Gastrocnemius medialis (tissue), 4 donors: Measurements from ENCODE around the gene CRYGD. TPM values are rescaled to one million over a fixed set of nuclear protein-coding genes. Genes with fewer than 3 reads are reported as not detected.
A peak's percentile ranks its signal among the peaks of the same experiment; 100 is the strongest.
"Not testable (repeated sequence)": the region's sequence is repeated elsewhere in the genome, so short reads cannot be mapped to it uniquely, and the experiment has no call there.

Source experiments
- ATAC-seq, 2 donors: fragments of 150-250 bp; one replicate each; pipeline ENCODE4 v1.9.1; 2016
- DNase-seq, 2 donors: peaks; one replicate each; pipeline ENCODE4 v3.0.0-alpha.2; 2019
- H3K27ac ChIP-seq, 4 donors: fragments of 200-600 bp; sonication (generic); 1 replicate in 1 of 4; 2 replicates in 3 of 4; pipeline ENCODE4 v1.5.1; 2016 to 2018; ENCODE audit warnings: mild to moderate bottlenecking in 2 of 4, moderate library complexity in 1 of 4
- H3K27me3 ChIP-seq, 3 donors: fragments of 200-600 bp; sonication (generic) in 2 of 3; 1 replicate in 1 of 3; 2 replicates in 2 of 3; pipeline versions ENCODE4 v1.5.1 to v1.6.0; 2016 to 2019; ENCODE audit warnings: mild to moderate bottlenecking in 1 of 3, moderate library complexity in 1 of 3
- H3K36me3 ChIP-seq, 2 donors: fragments of 200-600 bp; sonication (generic) in 1 of 2; one replicate each; pipeline ENCODE4 v1.5.1; 2017 to 2018
- H3K4me1 ChIP-seq, 2 donors: fragments of 200-600 bp; sonication (generic) in 1 of 2; one replicate each; pipeline ENCODE4 v1.5.1; 2016 to 2017; ENCODE audit warnings: mild to moderate bottlenecking in 2 of 2
- H3K4me3 ChIP-seq, 4 donors: fragments of 200-600 bp; sonication (generic) in 3 of 4; 1 replicate in 1 of 4; 2 replicates in 3 of 4; pipeline ENCODE4 v1.5.1; 2016 to 2019; ENCODE audit warnings: mild to moderate bottlenecking in 2 of 4
- H3K9me3 ChIP-seq, 3 donors: fragments of 200-600 bp; sonication (generic) in 2 of 3; 1 replicate in 1 of 3; 2 replicates in 2 of 3; pipeline ENCODE4 v1.5.1; 2016 to 2019
- POLR2A ChIP-seq, 2 donors: fragments of 450-650 bp; IDR thresholded peaks; one replicate each; pipeline ENCODE4 v1.6.1; 2017; ENCODE audit warnings: antibody characterized with exemption in 2 of 2, mild to moderate bottlenecking in 2 of 2, moderate library complexity in 2 of 2
- in situ Hi-C, 4 donors: fragments of 200-750 bp; cut with MboI; loops; one replicate each; pipeline versions ENCODE4 v1.15.0 to v1.8.0; 2017; ENCODE audit warnings: low sequenced_read_pairs in 4 of 4
- intact Hi-C: fragments of 100-400 bp; cut with DNase I; formaldehyde crosslinking; loops from one replicate; pipeline ENCODE4 v1.15.1; 2023; ENCODE audit warnings: low total_unique reads
- total RNA-seq, 4 donors: library from RNA; depleted of rRNA; stranded (reverse); fragments of >200 nt; gene quantifications; one replicate each; pipeline versions ENCODE4 v1.1.0 to v1.2.3, GENCODE V29; 2016
- TF ChIP-seq, protein P1 (sequence below), 5 experiments: fragments of 450-650 bp in 3 of 5; fragments of 200-600 bp in 2 of 5; sonication (generic) in 2 of 5; IDR thresholded peaks in 4 of 5; conservative IDR thresholded peaks in 1 of 5; 1 replicate in 4 of 5; 2 replicates in 1 of 5; pipeline ENCODE4 v1.5.1; 2016 to 2019; ENCODE audit warnings: antibody characterized with exemption in 5 of 5, mild to moderate bottlenecking in 3 of 5, moderate library complexity in 3 of 5

The CRYGD gene
- total RNA-seq = not detected

DNA sequence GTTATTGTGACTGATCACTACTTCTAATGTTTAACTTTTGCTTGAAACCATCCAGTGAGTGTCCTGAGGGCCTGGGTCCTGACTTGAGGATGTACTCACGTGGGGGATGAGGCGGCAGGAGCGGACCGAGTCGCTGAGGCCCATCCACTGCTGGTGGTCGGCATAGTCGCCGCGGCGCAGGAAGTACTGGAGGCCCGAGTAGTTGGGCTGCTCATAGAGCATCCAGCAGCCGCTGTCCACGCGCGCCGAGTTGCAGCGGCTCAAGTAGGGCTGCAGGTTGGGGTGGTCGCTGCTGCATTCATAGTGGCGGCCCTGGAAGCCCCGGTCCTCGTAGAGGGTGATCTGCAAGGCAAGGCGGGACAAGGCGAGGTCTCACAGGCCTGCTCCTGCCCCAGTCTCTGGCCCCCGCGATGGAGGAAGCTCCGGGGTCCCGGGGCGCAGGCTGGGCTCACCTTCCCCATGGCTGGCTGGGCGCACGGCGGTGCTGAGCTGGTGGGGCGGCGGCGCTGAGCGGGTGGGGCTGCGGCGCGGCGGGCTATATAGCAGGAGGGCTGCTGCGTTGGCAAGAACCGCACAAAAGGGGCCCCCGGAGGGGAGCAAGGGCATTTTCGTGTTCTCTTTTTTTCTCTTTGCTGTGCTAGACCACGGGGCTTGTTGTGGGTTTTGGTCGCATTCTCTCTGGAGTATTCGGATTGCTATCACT lies at the start of gene CRYGD:
Gene CRYGD (minus strand): TSS at position 512 of the 703 bp plus-strand sequence. CDS start 51 bp downstream, at position 461.
- Histone ChIP-seq H3K27me3 (peaks cover 0 to 21% (median 5%) of the 10 kb centered on the region in 3 donors), H3K4me3 (peak within 1 kb of the TSS in 1 of 4 donors; percentile 31)
- DNase-seq, H3K36me3 ChIP-seq, in situ Hi-C loops, H3K4me1 ChIP-seq, H3K9me3 ChIP-seq, H3K27ac ChIP-seq, intact Hi-C loops, ATAC-seq: not testable (repeated sequence)

DNA sequence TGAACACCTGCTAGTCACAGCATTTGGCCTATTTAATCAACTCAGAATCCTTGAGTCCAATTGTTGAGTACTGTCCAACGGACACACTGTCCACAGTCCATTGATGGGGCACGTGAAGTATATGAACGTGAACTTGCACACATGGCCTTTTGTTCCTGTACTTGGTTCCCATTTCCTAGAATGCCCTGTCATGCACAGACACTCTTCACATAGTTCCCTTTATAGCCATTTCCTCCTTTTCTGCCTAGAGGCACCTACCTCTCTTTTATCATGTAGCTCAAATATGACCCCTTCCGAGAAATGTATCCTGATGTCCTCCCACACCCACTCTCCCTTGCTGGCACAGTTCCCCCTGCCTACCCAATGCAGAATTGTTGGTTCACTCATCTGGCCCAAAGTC lies 47.8 kb upstream of the CRYGD start:
- DNase-seq = no peak
- Histone ChIP-seq H3K4me3 (no peak overlapping the region), H3K4me1 (peaks cover 0 to 5% of the 10 kb centered on the region in 2 donors), H3K27ac (no peak overlapping the region), H3K27me3 (peaks cover 0 to 3% (median 0%) of the 10 kb centered on the region in 3 donors), H3K9me3 (no peaks in the 10 kb centered on the region), H3K36me3 (no peaks in the 10 kb centered on the region)
- ATAC-seq = no peak
- in situ Hi-C loops = no loop called here
- TF ChIP-seq, protein P1, sequence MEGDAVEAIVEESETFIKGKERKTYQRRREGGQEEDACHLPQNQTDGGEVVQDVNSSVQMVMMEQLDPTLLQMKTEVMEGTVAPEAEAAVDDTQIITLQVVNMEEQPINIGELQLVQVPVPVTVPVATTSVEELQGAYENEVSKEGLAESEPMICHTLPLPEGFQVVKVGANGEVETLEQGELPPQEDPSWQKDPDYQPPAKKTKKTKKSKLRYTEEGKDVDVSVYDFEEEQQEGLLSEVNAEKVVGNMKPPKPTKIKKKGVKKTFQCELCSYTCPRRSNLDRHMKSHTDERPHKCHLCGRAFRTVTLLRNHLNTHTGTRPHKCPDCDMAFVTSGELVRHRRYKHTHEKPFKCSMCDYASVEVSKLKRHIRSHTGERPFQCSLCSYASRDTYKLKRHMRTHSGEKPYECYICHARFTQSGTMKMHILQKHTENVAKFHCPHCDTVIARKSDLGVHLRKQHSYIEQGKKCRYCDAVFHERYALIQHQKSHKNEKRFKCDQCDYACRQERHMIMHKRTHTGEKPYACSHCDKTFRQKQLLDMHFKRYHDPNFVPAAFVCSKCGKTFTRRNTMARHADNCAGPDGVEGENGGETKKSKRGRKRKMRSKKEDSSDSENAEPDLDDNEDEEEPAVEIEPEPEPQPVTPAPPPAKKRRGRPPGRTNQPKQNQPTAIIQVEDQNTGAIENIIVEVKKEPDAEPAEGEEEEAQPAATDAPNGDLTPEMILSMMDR (IDR thresholded peaks at IDR 0.05 in 4 of 5, conservative IDR thresholded peaks at IDR 0.05 in 1 of 5) = no peak
- no peak for TF ChIP-seq POLR2A (IDR thresholded peaks at IDR 0.05)
- intact Hi-C loops = no loop called here

DNA sequence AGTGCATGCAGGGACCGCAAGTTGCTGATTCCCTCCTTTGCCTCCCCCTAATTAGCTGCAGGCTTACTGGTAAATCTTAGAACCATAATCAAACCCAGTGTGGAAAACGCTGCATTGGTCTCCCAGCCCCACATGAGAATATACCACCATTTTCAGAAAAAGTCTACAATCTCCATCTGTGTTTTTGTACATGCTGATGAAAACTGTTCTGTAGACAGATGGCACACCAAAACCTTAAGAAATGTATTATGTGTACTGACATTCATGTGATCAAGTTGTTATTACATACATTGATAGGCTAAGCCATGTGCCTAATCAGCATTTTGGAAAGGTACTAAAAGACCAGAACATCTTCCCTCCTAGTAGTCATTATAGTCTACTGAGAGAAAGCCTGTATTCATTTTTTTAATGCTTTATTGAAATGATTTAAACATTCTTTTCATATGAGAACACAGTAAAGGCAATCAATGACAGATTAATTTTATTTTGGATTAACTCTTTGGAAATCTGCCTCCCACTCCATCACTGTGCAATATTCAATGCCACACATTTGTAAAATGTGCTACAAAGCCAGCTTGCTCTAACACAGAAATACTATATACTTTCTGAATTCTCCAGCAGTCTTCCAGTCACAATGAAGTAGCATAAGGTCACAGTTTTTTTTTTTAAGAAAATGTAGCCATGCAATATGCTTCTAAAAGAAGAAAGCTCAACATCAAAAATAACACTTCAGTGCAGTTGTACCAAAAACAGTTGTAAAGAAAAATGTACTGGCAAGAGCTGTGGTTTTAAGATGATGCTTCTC lies 40.8 kb upstream of the CRYGD start:
- Histone ChIP-seq H3K36me3 (no peaks in the 10 kb centered on the region), H3K4me3 (no peak overlapping the region), H3K27me3 (peaks cover 0 to 3% (median 0%) of the 10 kb centered on the region in 3 donors), H3K9me3 (no peaks in the 10 kb centered on the region), H3K27ac (no peak overlapping the region), H3K4me1 (no peaks in the 10 kb centered on the region)
- no peak for TF ChIP-seq POLR2A (IDR thresholded peaks at IDR 0.05)
- TF ChIP-seq, protein P1 (IDR thresholded peaks at IDR 0.05 in 4 of 5, conservative IDR thresholded peaks at IDR 0.05 in 1 of 5) = no peak
- in situ Hi-C loops = no loop called here
- no peak for DNase-seq
- ATAC-seq = no peak
- intact Hi-C loops = no loop called here

DNA sequence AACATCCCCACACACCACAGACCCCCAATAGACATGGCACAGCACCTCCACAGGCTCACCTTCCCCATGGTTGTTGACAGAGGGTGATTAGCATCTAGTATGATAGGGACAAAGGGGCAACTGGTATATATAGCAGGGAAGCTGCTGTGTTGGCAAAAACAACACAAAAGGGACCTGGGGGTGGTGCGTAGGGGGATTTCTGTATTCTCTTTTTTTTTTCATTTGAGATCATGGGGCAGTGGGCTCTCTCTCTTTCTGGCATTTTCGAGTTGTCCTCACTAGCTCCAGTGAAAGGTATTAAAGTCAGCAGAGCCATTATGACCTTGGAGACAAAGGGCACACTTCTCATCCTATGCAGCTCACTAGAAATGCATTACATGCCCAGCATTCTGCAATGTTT lies 39.2 kb upstream of the CRYGD start, which contains the start of gene CRYGA:
Gene CRYGA (minus strand): TSS at position 101 of the 400 bp plus-strand sequence. CDS start 33 bp downstream, at position 68.
- peaks cover 0 to 3% (median 0%) of the 10 kb centered on the region in 3 donors for H3K27me3 ChIP-seq
- in situ Hi-C loops = no loop called here
- DNase-seq = no peak
- H3K36me3 ChIP-seq = no peaks in the 10 kb centered on the region
- no peak within 1 kb of the TSS for H3K4me3 ChIP-seq
- H3K4me1 ChIP-seq = no peaks in the 10 kb centered on the region
- no peaks in the 10 kb centered on the region for H3K9me3 ChIP-seq
- H3K27ac ChIP-seq = no peak within 1 kb of the TSS
- ATAC-seq = no peak
- no peak for TF ChIP-seq POLR2A (IDR thresholded peaks at IDR 0.05)
- TF ChIP-seq, protein P1 (IDR thresholded peaks at IDR 0.05 in 4 of 5, conservative IDR thresholded peaks at IDR 0.05 in 1 of 5) = no peak
- intact Hi-C loops = no loop called here

DNA sequence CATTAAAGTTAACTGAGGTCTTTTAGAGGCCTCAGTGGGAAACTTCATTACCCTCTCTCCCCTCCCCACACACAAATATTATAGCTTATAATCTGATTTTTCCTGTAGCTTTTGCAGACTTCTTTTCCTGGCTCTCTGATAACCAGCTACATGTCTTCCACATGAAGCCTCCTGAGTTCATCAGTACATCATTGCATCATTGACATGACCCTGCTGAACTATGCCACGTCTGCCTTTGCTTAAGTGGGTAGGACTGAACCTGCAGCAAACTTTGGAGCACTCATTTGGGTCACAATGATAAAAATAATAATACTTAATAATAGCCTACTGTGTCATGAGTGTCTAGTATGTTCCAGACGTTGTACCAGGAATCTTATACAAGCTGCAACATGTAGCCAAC lies 32.1 kb upstream of the CRYGD start:
- no peak overlapping the region for H3K4me3 ChIP-seq
- no peak overlapping the region for H3K27ac ChIP-seq
- in situ Hi-C loops (no loop called here), intact Hi-C loops (no loop called here)
- DNase-seq (no peak), ATAC-seq (no peak)
- no peaks in the 10 kb centered on the region for H3K9me3 ChIP-seq
- H3K27me3 ChIP-seq = no peaks in the 10 kb centered on the region
- TF ChIP-seq, protein P1 (IDR thresholded peaks at IDR 0.05 in 4 of 5, conservative IDR thresholded peaks at IDR 0.05 in 1 of 5) = no peak
- no peak for TF ChIP-seq POLR2A (IDR thresholded peaks at IDR 0.05)
- no peaks in the 10 kb centered on the region for H3K4me1 ChIP-seq
- H3K36me3 ChIP-seq = no peaks in the 10 kb centered on the region
